Measurements from ENCODE around the gene SH3RF3. TPM values are rescaled to one million over a fixed set of nuclear protein-coding genes. Genes with fewer than 3 reads are reported as not detected.

The SH3RF3 gene
- total and polyA plus RNA-seq, 4 donors, result 2.9 to 9.7 (median 8.6) TPM

DNA sequence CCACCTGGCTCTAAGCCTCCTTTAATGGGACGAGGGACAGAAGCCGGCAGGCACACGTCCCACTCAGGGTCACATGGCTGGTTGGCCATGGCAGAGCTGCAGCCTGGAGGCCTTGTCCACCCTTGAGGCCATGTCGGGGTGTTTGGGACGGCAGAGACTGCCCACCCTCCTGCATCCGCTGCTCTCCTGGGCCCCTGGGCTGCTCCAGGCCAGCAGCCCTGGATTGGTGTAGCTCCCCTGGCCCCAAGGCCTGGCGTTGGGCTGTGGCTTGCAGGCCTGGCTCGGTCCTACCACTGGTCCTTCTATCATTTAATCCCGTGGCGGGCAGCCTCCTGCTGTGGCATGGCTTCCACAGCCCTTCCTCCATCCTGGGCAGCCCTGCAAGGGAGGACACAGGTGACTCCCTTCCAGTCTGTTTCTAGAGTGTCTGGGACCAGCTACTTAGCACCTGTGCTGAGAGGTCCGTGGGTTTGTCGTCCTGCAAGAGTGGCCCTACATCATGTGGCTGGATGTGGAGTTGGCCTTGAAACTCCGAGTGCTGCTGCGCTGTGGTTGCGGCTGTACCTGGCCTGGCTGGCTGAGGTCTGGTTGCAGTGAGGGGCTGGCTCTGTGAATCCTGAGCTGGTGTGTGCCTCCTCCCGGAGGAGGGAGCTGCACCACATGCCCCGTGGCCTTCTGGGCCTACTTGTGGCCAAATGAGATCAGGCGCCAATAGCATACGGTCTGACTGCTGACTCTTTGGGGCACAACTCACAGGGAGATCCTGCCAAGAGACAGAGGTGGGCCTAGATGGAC, 67.3 kb downstream of the SH3RF3 start:
- Histone ChIP-seq H3K36me3 (ENCODE audit: control insufficient read depth in 4 of 4, insufficient read depth in 4 of 4, low read length in 4 of 4) (no peaks in the 10 kb centered on the region), H3K4me3 (no peak overlapping the region), H3K9me3 (ENCODE audit: control insufficient read depth in 4 of 4, insufficient read depth in 3 of 4, low read length in 3 of 4) (no peaks in the 10 kb centered on the region), H3K27me3 (ENCODE audit: control insufficient read depth in 3 of 3, insufficient read depth in 3 of 3, low read length in 2 of 3) (no peaks in the 10 kb centered on the region), H3K27ac (ENCODE audit: low read depth in 1 of 2, low read length in 1 of 2) (no peak overlapping the region), H3K9ac (ENCODE audit: insufficient read depth in 1 of 2, low read length in 2 of 2) (no peak overlapping the region), H3K4me1 (ENCODE audit: control insufficient read depth in 5 of 5, insufficient read depth in 5 of 5, low read length in 5 of 5) (peaks cover 0 to 15% (median 11%) of the 10 kb centered on the region in 5 donors)
- ATAC-seq (ENCODE audit: insufficient read depth, low FRiP score) (no peak), DNase-seq (no peak)
- TF ChIP-seq, protein P1, sequence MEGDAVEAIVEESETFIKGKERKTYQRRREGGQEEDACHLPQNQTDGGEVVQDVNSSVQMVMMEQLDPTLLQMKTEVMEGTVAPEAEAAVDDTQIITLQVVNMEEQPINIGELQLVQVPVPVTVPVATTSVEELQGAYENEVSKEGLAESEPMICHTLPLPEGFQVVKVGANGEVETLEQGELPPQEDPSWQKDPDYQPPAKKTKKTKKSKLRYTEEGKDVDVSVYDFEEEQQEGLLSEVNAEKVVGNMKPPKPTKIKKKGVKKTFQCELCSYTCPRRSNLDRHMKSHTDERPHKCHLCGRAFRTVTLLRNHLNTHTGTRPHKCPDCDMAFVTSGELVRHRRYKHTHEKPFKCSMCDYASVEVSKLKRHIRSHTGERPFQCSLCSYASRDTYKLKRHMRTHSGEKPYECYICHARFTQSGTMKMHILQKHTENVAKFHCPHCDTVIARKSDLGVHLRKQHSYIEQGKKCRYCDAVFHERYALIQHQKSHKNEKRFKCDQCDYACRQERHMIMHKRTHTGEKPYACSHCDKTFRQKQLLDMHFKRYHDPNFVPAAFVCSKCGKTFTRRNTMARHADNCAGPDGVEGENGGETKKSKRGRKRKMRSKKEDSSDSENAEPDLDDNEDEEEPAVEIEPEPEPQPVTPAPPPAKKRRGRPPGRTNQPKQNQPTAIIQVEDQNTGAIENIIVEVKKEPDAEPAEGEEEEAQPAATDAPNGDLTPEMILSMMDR (IDR thresholded peaks at IDR 0.05; ENCODE audit: control extremely low read depth, extremely low read depth), result no peak
- WGBS, 2 donors, result 94% methylated on average over 19 of the region's 19 CpGs

DNA sequence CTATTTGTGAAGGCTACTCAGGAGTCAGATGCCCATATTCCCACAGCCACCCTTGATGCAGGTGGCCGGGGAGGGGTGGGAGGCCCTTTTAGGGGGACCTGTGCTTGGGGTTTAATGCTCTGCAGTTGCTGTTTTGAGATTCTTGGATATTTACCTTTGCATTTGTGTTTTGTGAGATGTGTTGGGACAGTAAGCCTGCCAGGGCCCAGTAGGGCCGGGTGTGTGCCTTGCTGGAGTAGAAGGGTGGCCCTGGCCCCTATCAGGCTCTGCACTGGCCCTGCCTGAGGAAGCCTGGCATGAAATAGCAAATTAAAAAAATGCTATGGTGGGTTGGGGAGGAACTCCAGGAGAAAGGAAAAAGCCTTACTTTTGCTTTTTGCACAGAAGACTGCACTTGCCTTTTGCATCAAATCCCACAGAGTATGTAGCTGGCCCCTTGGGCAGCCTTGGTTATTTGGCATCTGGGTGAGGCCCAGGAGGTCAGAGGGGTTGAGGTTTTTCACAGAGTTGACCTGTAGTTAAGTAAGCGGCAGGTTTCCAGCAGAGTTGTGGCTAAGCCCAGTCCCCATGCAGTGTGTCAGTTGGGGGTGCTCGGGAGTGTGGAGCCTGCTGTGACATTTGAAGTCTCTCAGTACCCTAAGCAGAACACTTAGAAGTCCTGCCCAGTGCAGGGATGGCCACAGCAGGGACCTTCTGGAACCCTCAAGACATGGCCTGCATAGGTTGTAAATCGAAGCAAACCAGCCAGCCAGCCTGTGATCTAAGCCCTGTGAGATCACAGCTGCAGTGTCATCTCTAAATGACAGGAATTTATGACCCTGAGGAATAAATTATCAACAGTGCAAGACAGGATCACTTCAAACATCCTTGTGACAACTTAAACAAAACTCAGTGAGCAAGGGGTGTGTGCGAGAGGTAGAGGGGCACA, 68.8 kb downstream of the SH3RF3 start:
- ATAC-seq (ENCODE audit: insufficient read depth, low FRiP score) (no peak), DNase-seq (no peak)
- H3K4me3 ChIP-seq, result no peak overlapping the region
- 86 to 91% methylated on average over 6 of the region's 6 CpGs for WGBS, 2 donors
- H3K9ac ChIP-seq (ENCODE audit: insufficient read depth in 1 of 2, low read length in 2 of 2), result no peak overlapping the region
- H3K9me3 ChIP-seq (ENCODE audit: control insufficient read depth in 4 of 4, insufficient read depth in 3 of 4, low read length in 3 of 4), result no peaks in the 10 kb centered on the region
- H3K27me3 ChIP-seq (ENCODE audit: control insufficient read depth in 3 of 3, insufficient read depth in 3 of 3, low read length in 2 of 3), result no peaks in the 10 kb centered on the region
- peaks cover 0 to 17% (median 12%) of the 10 kb centered on the region in 5 donors for H3K4me1 ChIP-seq (ENCODE audit: control insufficient read depth in 5 of 5, insufficient read depth in 5 of 5, low read length in 5 of 5)
- TF ChIP-seq, protein P1 (IDR thresholded peaks at IDR 0.05; ENCODE audit: control extremely low read depth, extremely low read depth), result no peak
- no peak overlapping the region for H3K27ac ChIP-seq (ENCODE audit: low read depth in 1 of 2, low read length in 1 of 2)
- no peaks in the 10 kb centered on the region for H3K36me3 ChIP-seq (ENCODE audit: control insufficient read depth in 4 of 4, insufficient read depth in 4 of 4, low read length in 4 of 4)

DNA sequence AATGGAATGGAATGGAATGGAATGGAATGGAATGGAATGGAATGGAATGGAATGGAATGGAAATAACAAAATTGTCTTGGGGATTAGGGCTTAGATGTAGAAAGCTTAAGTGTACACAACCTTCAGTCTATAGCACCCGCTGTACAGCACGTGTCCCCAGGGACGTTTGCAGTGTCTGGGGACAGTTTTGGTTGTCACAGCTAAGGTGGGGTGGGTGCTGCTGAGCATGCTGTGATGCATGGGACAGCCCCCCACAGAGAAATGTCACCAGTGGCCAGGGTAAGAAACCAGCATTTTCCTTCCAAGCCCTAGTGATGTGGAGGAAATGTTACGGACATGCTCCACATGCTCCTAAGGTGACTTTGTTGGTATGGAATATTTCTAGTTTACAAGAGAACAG, 70.8 kb downstream of the SH3RF3 start:
- Histone ChIP-seq H3K36me3 (ENCODE audit: control insufficient read depth in 4 of 4, insufficient read depth in 4 of 4, low read length in 4 of 4) (no peaks in the 10 kb centered on the region), H3K4me1 (ENCODE audit: control insufficient read depth in 5 of 5, insufficient read depth in 5 of 5, low read length in 5 of 5) (peaks cover 0 to 17% (median 5%) of the 10 kb centered on the region in 5 donors), H3K9me3 (ENCODE audit: control insufficient read depth in 4 of 4, insufficient read depth in 3 of 4, low read length in 3 of 4) (no peaks in the 10 kb centered on the region), H3K27me3 (ENCODE audit: control insufficient read depth in 3 of 3, insufficient read depth in 3 of 3, low read length in 2 of 3) (no peaks in the 10 kb centered on the region), H3K4me3 (no peak overlapping the region), H3K9ac (ENCODE audit: insufficient read depth in 1 of 2, low read length in 2 of 2) (no peak overlapping the region), H3K27ac (ENCODE audit: low read depth in 1 of 2, low read length in 1 of 2) (no peak overlapping the region)
- ATAC-seq (ENCODE audit: insufficient read depth, low FRiP score) (no peak), DNase-seq (no peak)
- WGBS, 2 donors, result 95 to 98% methylated on average over 4 of the region's 4 CpGs
- TF ChIP-seq, protein P1 (IDR thresholded peaks at IDR 0.05; ENCODE audit: control extremely low read depth, extremely low read depth), result no peak

All from lung (tissue), 12 donors.